ENCODE results near the gene LRRC4C. TPM values are rescaled to one million over a fixed set of nuclear protein-coding genes. Genes with fewer than 3 reads are reported as not detected.

LRRC4C gene
- total RNA-seq, 2 experiments from 2014 or later = not detected

- H3K9me3 Mint-ChIP-seq = peaks cover 15% of the 10 kb centered on the region
- no peak for TF ChIP-seq CTCF (IDR thresholded peaks at IDR 0.05)
- H3K36me3 Mint-ChIP-seq (ENCODE audit: low read depth) = no peaks in the 10 kb centered on the region
- ATAC-seq (ENCODE audit: poor library complexity) (no peak), DNase-seq (no peak)
- H3K27ac ChIP-seq (ENCODE audit: low read depth in 1 of 2, low read length in 2 of 2) = no peak overlapping the region
- no peak overlapping the region for H3K4me3 Mint-ChIP-seq
- POLR2A ChIA-PET = no interaction called here
- no peaks in the 10 kb centered on the region for H3K27me3 ChIP-seq (ENCODE audit: control insufficient read depth in 1 of 2, insufficient read depth in 2 of 2, low read length in 2 of 2)
- H3K4me3 ChIP-seq (ENCODE audit: low read length) = no peak overlapping the region
- no peaks in the 10 kb centered on the region for H3K9me3 ChIP-seq (ENCODE audit: control insufficient read depth in 1 of 2, insufficient read depth in 1 of 2, low read length in 2 of 2)
- CTCF ChIA-PET = no interaction called here
- no peaks in the 10 kb centered on the region for H3K36me3 ChIP-seq (ENCODE audit: insufficient read depth, low read length)
- no peak overlapping the region for H3K27ac Mint-ChIP-seq
- intact Hi-C loops (cut with DNase I, micrococcal nuclease) = no loop called here
- no peaks in the 10 kb centered on the region for H3K4me1 ChIP-seq (ENCODE audit: insufficient read depth, low read length)
- no peaks in the 10 kb centered on the region for H3K27me3 Mint-ChIP-seq
- H3K4me1 Mint-ChIP-seq (ENCODE audit: low read depth) = no peaks in the 10 kb centered on the region
Measured at GRCh38 chr11:40405614-40406013, 1053.8 kb downstream of the LRRC4C start.

GRCh38 chr11:40403321-40403720 lies 1056.1 kb downstream of the LRRC4C start:
- H3K36me3 ChIP-seq (ENCODE audit: insufficient read depth, low read length) = no peaks in the 10 kb centered on the region
- TF ChIP-seq CTCF (IDR thresholded peaks at IDR 0.05) = no peak
- H3K9me3 ChIP-seq (ENCODE audit: control insufficient read depth in 1 of 2, insufficient read depth in 1 of 2, low read length in 2 of 2) = no peaks in the 10 kb centered on the region
- intact Hi-C loops (cut with DNase I, micrococcal nuclease) = no loop called here
- Mint-ChIP-seq H3K9me3 (peaks cover 15% of the 10 kb centered on the region), H3K27ac (no peak overlapping the region), H3K4me1 (ENCODE audit: low read depth) (no peaks in the 10 kb centered on the region), H3K27me3 (no peaks in the 10 kb centered on the region), H3K36me3 (ENCODE audit: low read depth) (no peaks in the 10 kb centered on the region), H3K4me3 (no peak overlapping the region)
- ChIA-PET CTCF (no interaction called here), POLR2A (no interaction called here)
- no peak for DNase-seq
- no peak overlapping the region for H3K4me3 ChIP-seq (ENCODE audit: low read length)
- no peak overlapping the region for H3K27ac ChIP-seq (ENCODE audit: low read depth in 1 of 2, low read length in 2 of 2)
- no peaks in the 10 kb centered on the region for H3K27me3 ChIP-seq (ENCODE audit: control insufficient read depth in 1 of 2, insufficient read depth in 2 of 2, low read length in 2 of 2)
- no peaks in the 10 kb centered on the region for H3K4me1 ChIP-seq (ENCODE audit: insufficient read depth, low read length)
- no peak for ATAC-seq (ENCODE audit: poor library complexity)

GRCh38 chr11:40401132-40401853 lies 1058.2 kb downstream of the LRRC4C start:
- TF ChIP-seq CTCF (IDR thresholded peaks at IDR 0.05) = no peak
- Histone ChIP-seq H3K36me3 (ENCODE audit: insufficient read depth, low read length) (no peaks in the 10 kb centered on the region), H3K4me1 (ENCODE audit: insufficient read depth, low read length) (no peaks in the 10 kb centered on the region), H3K27ac (ENCODE audit: low read depth in 1 of 2, low read length in 2 of 2) (no peak overlapping the region), H3K9me3 (ENCODE audit: control insufficient read depth in 1 of 2, insufficient read depth in 1 of 2, low read length in 2 of 2) (no peaks in the 10 kb centered on the region), H3K4me3 (ENCODE audit: low read length) (no peak overlapping the region), H3K27me3 (ENCODE audit: control insufficient read depth in 1 of 2, insufficient read depth in 2 of 2, low read length in 2 of 2) (no peaks in the 10 kb centered on the region)
- ATAC-seq (ENCODE audit: poor library complexity) (no peak), DNase-seq (no peak)
- H3K4me1 Mint-ChIP-seq (ENCODE audit: low read depth) = no peaks in the 10 kb centered on the region
- ChIA-PET CTCF (no interaction called here), POLR2A (no interaction called here)
- no peaks in the 10 kb centered on the region for H3K36me3 Mint-ChIP-seq (ENCODE audit: low read depth)
- no peak overlapping the region for H3K4me3 Mint-ChIP-seq
- H3K9me3 Mint-ChIP-seq = peaks cover 13% of the 10 kb centered on the region
- no peak overlapping the region for H3K27ac Mint-ChIP-seq
- intact Hi-C loops (cut with DNase I, micrococcal nuclease) = no loop called here
- no peaks in the 10 kb centered on the region for H3K27me3 Mint-ChIP-seq

Data from CD4-positive, alpha-beta T cell (primary cell).